Thyroid gland (tissue), 4 donors: Measurements from ENCODE around the gene TRIM33.

Source experiments
- POLR2A ChIP-seq, 2 donors: fragments of 450-650 bp; IDR thresholded peaks; one replicate each; pipeline ENCODE4 v1.6.1; 2017; ENCODE audit warnings: antibody characterized with exemption in 2 of 2, mild to moderate bottlenecking in 2 of 2, moderate library complexity in 1 of 2
- TF ChIP-seq, protein P1 (sequence below), 6 experiments: fragments of 200-600 bp in 3 of 6; fragments of 450-650 bp in 3 of 6; sonication (generic) in 3 of 6; IDR thresholded peaks; one replicate each; pipeline ENCODE4 v1.5.1; 2016 to 2019; ENCODE audit warnings: antibody characterized with exemption in 6 of 6, mild to moderate bottlenecking in 2 of 6, inconsistent platforms in 1 of 6, moderate library complexity in 1 of 6

DNA sequence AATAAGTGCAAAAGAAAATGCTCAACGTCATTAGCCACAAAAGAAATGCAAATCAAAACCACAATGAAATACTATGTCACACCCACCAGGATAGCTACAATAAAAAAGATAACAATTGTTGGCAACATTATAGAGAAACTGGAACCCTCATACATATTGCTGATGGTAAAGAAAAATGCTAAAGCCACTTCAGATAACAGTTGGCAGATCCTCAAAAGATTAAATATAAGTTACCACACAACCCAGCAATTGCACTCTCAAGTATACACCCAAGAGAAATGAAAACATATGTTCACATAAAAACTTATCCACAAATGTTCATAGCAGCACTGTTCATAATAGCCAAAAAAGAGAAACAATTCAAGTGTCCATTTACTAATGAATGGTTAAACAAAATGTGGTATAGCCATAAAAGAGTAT lies 20.7 kb downstream of the TRIM33 start:
- TF ChIP-seq, protein P1, sequence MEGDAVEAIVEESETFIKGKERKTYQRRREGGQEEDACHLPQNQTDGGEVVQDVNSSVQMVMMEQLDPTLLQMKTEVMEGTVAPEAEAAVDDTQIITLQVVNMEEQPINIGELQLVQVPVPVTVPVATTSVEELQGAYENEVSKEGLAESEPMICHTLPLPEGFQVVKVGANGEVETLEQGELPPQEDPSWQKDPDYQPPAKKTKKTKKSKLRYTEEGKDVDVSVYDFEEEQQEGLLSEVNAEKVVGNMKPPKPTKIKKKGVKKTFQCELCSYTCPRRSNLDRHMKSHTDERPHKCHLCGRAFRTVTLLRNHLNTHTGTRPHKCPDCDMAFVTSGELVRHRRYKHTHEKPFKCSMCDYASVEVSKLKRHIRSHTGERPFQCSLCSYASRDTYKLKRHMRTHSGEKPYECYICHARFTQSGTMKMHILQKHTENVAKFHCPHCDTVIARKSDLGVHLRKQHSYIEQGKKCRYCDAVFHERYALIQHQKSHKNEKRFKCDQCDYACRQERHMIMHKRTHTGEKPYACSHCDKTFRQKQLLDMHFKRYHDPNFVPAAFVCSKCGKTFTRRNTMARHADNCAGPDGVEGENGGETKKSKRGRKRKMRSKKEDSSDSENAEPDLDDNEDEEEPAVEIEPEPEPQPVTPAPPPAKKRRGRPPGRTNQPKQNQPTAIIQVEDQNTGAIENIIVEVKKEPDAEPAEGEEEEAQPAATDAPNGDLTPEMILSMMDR (IDR thresholded peaks at IDR 0.05): no peak
- TF ChIP-seq POLR2A (IDR thresholded peaks at IDR 0.05): no peak
